Activated naive CD8-positive, alpha-beta T cell (primary cell): ENCODE data around the gene RPS6KA5.
"Not testable (repeated sequence)": the region's sequence is repeated elsewhere in the genome, so short reads cannot be mapped to it uniquely, and the experiment has no call there.

Experiments used
- H3K27ac Mint-ChIP-seq: one replicate; pipeline ENCODE4 v1.8.0; 2021; ENCODE audit warnings: mixed read lengths
- H3K27me3 Mint-ChIP-seq: one replicate; pipeline ENCODE4 v1.8.0; 2021; ENCODE audit warnings: mixed read lengths
- H3K36me3 Mint-ChIP-seq: one replicate; pipeline ENCODE4 v1.8.0; 2021; ENCODE audit warnings: mixed read lengths
- H3K4me1 Mint-ChIP-seq: one replicate; pipeline ENCODE4 v1.8.0; 2021; ENCODE audit warnings: low read depth, mixed read lengths
- H3K4me3 Mint-ChIP-seq: one replicate; pipeline ENCODE4 v1.8.0; 2021; ENCODE audit warnings: mild to moderate bottlenecking, mixed read lengths
- H3K9me3 Mint-ChIP-seq: one replicate; pipeline ENCODE4 v1.8.0; 2021; ENCODE audit warnings: low read depth, mixed read lengths

The RPS6KA5 gene

GRCh38 chr14:90968025-90968424 is 92.4 kb downstream of the RPS6KA5 start:
- H3K4me1 Mint-ChIP-seq = peaks cover 54% of the 10 kb centered on the region
- H3K27ac Mint-ChIP-seq = peak overlapping the region; percentile 98
- no peaks in the 10 kb centered on the region for H3K27me3 Mint-ChIP-seq
- H3K36me3 Mint-ChIP-seq = peaks cover 38% of the 10 kb centered on the region
- H3K9me3 Mint-ChIP-seq = no peaks in the 10 kb centered on the region
- no peak overlapping the region for H3K4me3 Mint-ChIP-seq

GRCh38 chr14:90966493-90966892 is 93.9 kb downstream of the RPS6KA5 start:
- Mint-ChIP-seq H3K27ac (no peak overlapping the region), H3K9me3 (no peaks in the 10 kb centered on the region), H3K4me3 (no peak overlapping the region), H3K4me1 (peaks cover 48% of the 10 kb centered on the region), H3K27me3 (no peaks in the 10 kb centered on the region), H3K36me3 (peaks cover 37% of the 10 kb centered on the region)

- Mint-ChIP-seq H3K9me3 (no peaks in the 10 kb centered on the region), H3K27ac (peak overlapping the region; percentile 1), H3K27me3 (no peaks in the 10 kb centered on the region), H3K4me3 (no peak overlapping the region), H3K36me3 (peaks cover 35% of the 10 kb centered on the region), H3K4me1 (peaks cover 42% of the 10 kb centered on the region)
Observed at GRCh38 chr14:90965765-90966164, 94.7 kb downstream of the RPS6KA5 start.

- Mint-ChIP-seq H3K4me1 (peaks cover 18% of the 10 kb centered on the region), H3K9me3 (no peaks in the 10 kb centered on the region), H3K27ac (no peak overlapping the region), H3K36me3 (peaks cover 45% of the 10 kb centered on the region), H3K27me3 (no peaks in the 10 kb centered on the region), H3K4me3 (no peak overlapping the region)
Observed at GRCh38 chr14:90963343-90963742, 97.1 kb downstream of the RPS6KA5 start.

- Mint-ChIP-seq H3K36me3 (peaks cover 39% of the 10 kb centered on the region), H3K27me3 (no peaks in the 10 kb centered on the region), H3K4me3 (no peak overlapping the region), H3K27ac (no peak overlapping the region), H3K9me3 (no peaks in the 10 kb centered on the region), H3K4me1 (peaks cover 12% of the 10 kb centered on the region)
Observed at GRCh38 chr14:90962505-90963109, 97.8 kb downstream of the RPS6KA5 start.

GRCh38 chr14:90960818-90961217 is 99.6 kb downstream of the RPS6KA5 start:
- peaks cover 6% of the 10 kb centered on the region for H3K4me1 Mint-ChIP-seq
- no peaks in the 10 kb centered on the region for H3K27me3 Mint-ChIP-seq
- peaks cover 41% of the 10 kb centered on the region for H3K36me3 Mint-ChIP-seq
- no peak overlapping the region for H3K27ac Mint-ChIP-seq
- H3K9me3 Mint-ChIP-seq = no peaks in the 10 kb centered on the region
- H3K4me3 Mint-ChIP-seq = no peak overlapping the region

GRCh38 chr14:90959344-90959743 is 101.1 kb downstream of the RPS6KA5 start:
- no peaks in the 10 kb centered on the region for H3K9me3 Mint-ChIP-seq
- no peak overlapping the region for H3K27ac Mint-ChIP-seq

GRCh38 chr14:90956273-90956672 is 104.2 kb downstream of the RPS6KA5 start:
- peaks cover 46% of the 10 kb centered on the region for H3K36me3 Mint-ChIP-seq
- no peaks in the 10 kb centered on the region for H3K4me1 Mint-ChIP-seq
- no peak overlapping the region for H3K27ac Mint-ChIP-seq
- H3K4me3 Mint-ChIP-seq = no peak overlapping the region
- H3K9me3 Mint-ChIP-seq = peaks cover 3% of the 10 kb centered on the region
- no peaks in the 10 kb centered on the region for H3K27me3 Mint-ChIP-seq

More at GRCh38 chr14:90959344-90959743, 101.1 kb downstream of the RPS6KA5 start:
- no peaks in the 10 kb centered on the region for H3K4me1 Mint-ChIP-seq
- H3K36me3 Mint-ChIP-seq = peaks cover 43% of the 10 kb centered on the region
- H3K27me3 Mint-ChIP-seq = no peaks in the 10 kb centered on the region
- H3K4me3 Mint-ChIP-seq = no peak overlapping the region

- not testable (repeated sequence) for H3K27ac Mint-ChIP-seq, H3K9me3 Mint-ChIP-seq, H3K4me1 Mint-ChIP-seq, H3K27me3 Mint-ChIP-seq, H3K4me3 Mint-ChIP-seq
- H3K36me3 Mint-ChIP-seq = peaks cover 35% of the 10 kb centered on the region
Observed at GRCh38 chr14:90953643-90954042, 106.8 kb downstream of the RPS6KA5 start.

- Mint-ChIP-seq H3K4me3 (no peak overlapping the region), H3K27me3 (no peaks in the 10 kb centered on the region), H3K9me3 (peaks cover 11% of the 10 kb centered on the region), H3K36me3 (peaks cover 41% of the 10 kb centered on the region), H3K27ac (no peak overlapping the region), H3K4me1 (no peaks in the 10 kb centered on the region)
Observed at GRCh38 chr14:90943367-90943766, 117.1 kb downstream of the RPS6KA5 start.

- Mint-ChIP-seq H3K27ac (no peak overlapping the region), H3K36me3 (peaks cover 47% of the 10 kb centered on the region), H3K27me3 (no peaks in the 10 kb centered on the region), H3K9me3 (peaks cover 11% of the 10 kb centered on the region), H3K4me1 (no peaks in the 10 kb centered on the region), H3K4me3 (no peak overlapping the region)
Observed at GRCh38 chr14:90942511-90942910, 117.9 kb downstream of the RPS6KA5 start.

GRCh38 chr14:90941706-90942105 is 118.7 kb downstream of the RPS6KA5 start:
- Mint-ChIP-seq H3K4me1 (no peaks in the 10 kb centered on the region), H3K4me3 (no peak overlapping the region), H3K36me3 (peaks cover 53% of the 10 kb centered on the region), H3K9me3 (peaks cover 11% of the 10 kb centered on the region), H3K27me3 (no peaks in the 10 kb centered on the region), H3K27ac (no peak overlapping the region)

- Mint-ChIP-seq H3K27me3 (no peaks in the 10 kb centered on the region), H3K4me3 (no peak overlapping the region), H3K4me1 (no peaks in the 10 kb centered on the region), H3K9me3 (peaks cover 11% of the 10 kb centered on the region), H3K36me3 (peaks cover 52% of the 10 kb centered on the region), H3K27ac (no peak overlapping the region)
Observed at GRCh38 chr14:90940318-90940962, 120.0 kb downstream of the RPS6KA5 start.

- H3K27me3 Mint-ChIP-seq, H3K4me3 Mint-ChIP-seq, H3K27ac Mint-ChIP-seq, H3K4me1 Mint-ChIP-seq: not testable (repeated sequence)
- Mint-ChIP-seq H3K36me3 (peaks cover 49% of the 10 kb centered on the region), H3K9me3 (peaks cover 11% of the 10 kb centered on the region)
Observed at GRCh38 chr14:90939252-90939795, 121.1 kb downstream of the RPS6KA5 start.

- Mint-ChIP-seq H3K36me3 (peaks cover 49% of the 10 kb centered on the region), H3K9me3 (peaks cover 11% of the 10 kb centered on the region), H3K4me3 (no peak overlapping the region), H3K27ac (no peak overlapping the region), H3K4me1 (peaks cover 2% of the 10 kb centered on the region), H3K27me3 (no peaks in the 10 kb centered on the region)
Observed at GRCh38 chr14:90938615-90939014, 121.8 kb downstream of the RPS6KA5 start.
